C4-2B (cell line): Measurements from ENCODE around the gene IL1F10.

Experiments used
- ZFX ChIP-seq: fragments of 450-650 bp; IDR thresholded peaks from 2 replicates; pipeline ENCODE4 v1.6.1; 2017
- TF ChIP-seq, protein P1 (sequence below): fragments of 450-650 bp; conservative IDR thresholded peaks from 2 replicates; pipeline ENCODE4 v1.5.1; 2017; ENCODE audit warnings: mild to moderate bottlenecking

DNA sequence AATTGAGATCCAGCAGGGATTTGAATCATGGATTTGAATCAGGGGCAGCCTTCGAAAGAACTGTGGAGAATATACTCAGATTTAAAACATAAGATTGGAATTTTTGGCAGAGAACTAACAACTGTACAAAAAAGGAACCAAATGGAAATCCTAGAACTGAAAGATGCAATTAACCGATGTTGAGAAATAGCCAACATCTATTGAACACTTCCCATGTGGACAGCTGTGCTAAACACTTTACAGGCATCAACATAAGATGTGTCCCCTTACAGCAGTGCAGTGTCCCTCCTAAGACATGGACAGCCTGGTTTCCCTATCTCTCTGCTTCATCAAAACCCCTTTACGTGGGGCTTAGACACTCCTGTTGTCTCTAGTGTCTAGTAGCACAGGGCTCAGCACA, 56.0 kb downstream of the IL1F10 start:
- TF ChIP-seq, protein P1, sequence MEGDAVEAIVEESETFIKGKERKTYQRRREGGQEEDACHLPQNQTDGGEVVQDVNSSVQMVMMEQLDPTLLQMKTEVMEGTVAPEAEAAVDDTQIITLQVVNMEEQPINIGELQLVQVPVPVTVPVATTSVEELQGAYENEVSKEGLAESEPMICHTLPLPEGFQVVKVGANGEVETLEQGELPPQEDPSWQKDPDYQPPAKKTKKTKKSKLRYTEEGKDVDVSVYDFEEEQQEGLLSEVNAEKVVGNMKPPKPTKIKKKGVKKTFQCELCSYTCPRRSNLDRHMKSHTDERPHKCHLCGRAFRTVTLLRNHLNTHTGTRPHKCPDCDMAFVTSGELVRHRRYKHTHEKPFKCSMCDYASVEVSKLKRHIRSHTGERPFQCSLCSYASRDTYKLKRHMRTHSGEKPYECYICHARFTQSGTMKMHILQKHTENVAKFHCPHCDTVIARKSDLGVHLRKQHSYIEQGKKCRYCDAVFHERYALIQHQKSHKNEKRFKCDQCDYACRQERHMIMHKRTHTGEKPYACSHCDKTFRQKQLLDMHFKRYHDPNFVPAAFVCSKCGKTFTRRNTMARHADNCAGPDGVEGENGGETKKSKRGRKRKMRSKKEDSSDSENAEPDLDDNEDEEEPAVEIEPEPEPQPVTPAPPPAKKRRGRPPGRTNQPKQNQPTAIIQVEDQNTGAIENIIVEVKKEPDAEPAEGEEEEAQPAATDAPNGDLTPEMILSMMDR, result no peak
- TF ChIP-seq ZFX, result no peak
